HL-60/S4 (cell line): ENCODE measurements around the gene PKDREJ.

Experiments used
- in situ Hi-C: fragments of 300-500 bp; cut with MboI; formaldehyde crosslinking; loops from 2 replicates; pipeline ENCODE4 v1.14.3; 2022; ENCODE audit warnings: low sequenced_read_pairs

Gene PKDREJ, protein sequence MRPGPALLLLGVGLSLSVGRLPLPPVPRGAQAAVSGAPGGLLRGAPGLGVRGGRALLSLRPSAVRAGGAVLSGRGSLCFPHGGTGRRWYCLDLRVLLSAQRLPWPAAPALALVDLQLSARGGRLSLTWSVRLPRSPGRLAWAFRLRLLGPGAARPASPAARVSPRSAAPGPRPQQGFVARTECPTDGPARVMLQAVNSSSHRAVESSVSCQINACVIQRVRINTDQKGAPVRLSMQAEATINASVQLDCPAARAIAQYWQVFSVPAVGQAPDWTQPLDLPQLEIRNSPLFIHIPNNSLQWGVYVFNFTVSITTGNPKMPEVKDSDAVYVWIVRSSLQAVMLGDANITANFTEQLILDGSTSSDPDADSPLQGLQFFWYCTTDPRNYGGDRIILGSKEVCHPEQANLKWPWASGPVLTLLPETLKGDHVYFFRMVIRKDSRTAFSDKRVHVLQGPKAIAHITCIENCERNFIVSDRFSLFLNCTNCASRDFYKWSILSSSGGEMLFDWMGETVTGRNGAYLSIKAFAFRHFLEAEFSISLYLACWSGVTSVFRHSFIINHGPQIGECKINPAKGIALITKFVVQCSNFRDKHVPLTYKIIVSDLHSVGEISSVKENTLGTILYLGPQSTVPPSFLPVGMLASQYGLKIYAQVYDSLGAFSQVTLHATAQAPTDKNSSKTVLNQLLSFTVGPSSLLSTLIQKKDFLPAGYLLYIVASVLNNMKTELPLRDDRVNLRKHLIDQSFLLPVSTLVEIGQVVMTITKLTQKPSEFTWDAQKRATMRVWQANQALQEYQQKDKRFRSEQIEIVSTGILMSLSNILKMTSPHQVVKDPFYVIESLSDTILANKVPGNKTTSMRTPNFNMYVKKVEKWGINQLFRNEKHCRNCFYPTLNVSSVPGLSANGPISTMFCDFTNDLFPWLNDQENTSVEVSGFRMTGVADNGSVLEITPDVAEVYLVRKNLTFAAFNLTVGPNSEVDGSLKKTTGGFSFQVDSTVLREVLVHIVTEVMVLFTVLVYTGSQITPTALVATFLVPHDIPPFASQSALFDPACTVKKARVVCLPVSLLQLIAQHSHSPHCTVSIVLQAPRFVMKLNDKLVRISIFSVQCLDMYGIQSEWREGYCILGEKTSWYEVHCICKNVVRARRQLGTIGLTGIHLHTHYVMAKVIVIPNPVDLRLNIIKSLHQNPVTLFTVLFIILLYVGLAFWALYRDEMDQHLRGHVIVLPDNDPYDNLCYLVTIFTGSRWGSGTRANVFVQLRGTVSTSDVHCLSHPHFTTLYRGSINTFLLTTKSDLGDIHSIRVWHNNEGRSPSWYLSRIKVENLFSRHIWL (N-terminal part only)

DNA sequence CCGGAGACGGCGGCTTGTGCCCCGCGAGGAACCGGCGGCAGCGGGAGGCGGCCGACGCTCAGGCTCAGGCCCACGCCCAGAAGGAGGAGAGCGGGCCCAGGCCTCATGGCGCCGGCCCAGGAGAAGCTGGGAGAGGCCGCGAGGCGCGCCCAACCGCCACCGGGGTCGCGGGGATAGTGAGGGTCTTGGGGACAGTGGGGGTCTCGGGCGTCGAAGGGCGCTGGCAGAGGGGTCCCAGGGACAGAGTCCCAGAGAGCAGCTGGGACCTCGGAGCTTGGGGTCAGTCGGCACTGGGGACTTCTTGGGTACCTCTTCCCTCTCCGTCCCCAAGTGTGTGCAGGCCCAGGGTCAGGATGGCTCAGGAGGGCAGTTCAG is at the start of gene PKDREJ:
PKDREJ (minus strand) TSS at position 128 of the 375 bp plus-strand sequence; CDS start at position 107, 21 bp downstream.
- in situ Hi-C loops = no loop called here

DNA sequence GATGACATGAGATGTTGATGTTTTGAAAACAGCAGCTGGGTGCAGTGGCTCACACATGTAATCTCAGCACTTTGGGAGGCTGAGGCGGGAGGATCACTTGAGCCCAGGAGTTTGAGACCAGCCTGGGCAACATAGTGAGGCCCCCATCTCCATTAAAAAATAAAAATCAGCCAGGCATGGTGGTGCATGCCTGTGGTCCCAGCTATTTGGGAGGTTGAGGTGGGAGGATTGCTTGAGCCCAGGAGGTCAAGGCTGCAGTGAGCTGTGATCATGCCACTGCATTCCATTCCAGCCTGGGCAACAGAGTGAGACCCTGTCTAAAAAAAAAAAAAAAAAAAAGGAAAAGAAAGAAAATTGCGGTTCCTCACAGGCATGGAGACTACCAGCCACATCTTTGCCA is 49.7 kb upstream of the PKDREJ start:
- in situ Hi-C loops = loop anchor here (5.0 to 10.0 kb wide), 2 partner anchors 191 to 308 kb away; no protein-coding TSS in a partner anchor

DNA sequence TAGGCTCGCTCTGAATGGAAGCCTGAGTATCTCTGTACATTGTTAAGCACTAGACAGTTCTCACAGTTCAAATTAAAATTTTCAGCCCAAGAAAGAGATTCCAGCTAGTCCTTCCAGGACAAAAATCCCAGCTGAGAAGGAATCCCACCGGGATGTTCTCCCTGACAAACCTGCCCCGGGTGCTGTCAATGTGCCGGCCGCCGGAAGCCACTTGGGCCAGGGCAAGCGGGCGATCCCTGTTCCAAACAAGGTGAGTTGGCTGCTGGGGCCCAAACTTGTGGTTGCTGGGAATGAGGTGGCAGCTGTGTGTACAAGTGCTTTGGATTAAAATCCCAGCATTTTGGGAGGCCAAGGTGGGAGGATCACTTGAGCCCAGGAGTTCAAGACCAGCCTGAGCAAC is 48.9 kb upstream of the PKDREJ start:
- in situ Hi-C loops = loop anchor here (5.0 to 10.0 kb wide), 2 partner anchors 190 to 307 kb away; no protein-coding TSS in a partner anchor

DNA sequence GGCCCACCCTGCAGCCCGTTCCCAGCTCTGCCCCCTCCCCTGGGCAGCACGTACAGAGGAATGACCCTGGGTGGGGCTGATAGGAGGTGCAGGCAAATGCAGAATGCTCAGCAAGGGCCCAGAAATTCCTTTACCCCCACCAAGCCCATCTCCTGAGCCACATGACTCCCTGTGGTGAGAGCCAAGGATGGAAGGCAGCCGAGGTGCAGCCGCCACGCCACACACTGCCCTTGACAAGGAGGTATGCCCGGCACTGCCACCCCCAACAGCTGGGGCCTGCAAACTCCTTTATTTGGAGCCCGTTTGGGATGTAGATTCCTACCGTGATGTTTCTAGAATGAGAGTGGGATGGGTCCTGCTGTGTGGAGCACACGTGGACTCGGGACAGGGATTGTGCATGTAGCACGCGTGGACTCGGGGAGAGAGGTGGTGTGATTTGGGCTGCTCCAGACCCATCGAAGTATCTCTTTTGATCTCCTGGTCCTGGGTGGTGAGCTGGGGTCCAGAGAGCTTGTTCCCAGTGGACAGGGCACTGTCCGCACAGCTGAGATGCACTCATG is 46.5 kb upstream of the PKDREJ start:
- in situ Hi-C loops = loop anchor here (5.0 to 10.0 kb wide), 2 partner anchors 187 to 305 kb away; no protein-coding TSS in a partner anchor

DNA sequence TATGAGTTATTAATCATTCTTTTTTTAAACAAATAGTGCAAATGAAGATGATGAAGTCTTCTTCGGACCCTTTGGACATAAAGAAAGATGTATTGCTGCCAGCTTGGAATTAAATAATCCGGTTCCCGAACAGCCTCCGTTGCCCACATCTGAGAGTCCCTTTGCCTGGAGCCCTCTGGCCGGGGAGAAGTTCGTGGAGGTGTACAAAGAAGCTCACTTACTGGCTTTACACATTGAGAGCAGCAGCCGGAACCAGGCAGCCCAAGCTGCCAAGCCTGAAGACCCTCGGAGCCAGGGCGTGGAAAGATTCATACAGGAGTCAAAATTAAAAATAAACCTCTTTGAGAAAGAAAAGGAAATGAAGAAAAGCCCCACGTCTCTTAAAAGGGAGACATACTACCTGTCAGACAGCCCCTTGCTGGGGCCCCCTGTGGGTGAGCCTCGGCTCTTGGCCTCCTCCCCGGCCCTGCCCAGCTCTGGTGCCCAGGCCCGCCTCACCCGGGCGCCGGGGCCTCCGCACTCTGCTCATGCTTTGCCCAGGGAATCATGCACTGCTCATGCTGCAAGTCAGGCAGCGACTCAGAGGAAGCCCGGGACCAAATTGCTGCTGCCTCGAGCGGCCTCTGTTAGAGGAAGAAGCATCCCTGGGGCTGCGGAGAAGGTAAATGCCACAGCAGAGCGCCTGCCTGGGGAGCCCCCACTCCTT is 45.3 kb upstream of the PKDREJ start:
- in situ Hi-C loops = no loop called here

DNA sequence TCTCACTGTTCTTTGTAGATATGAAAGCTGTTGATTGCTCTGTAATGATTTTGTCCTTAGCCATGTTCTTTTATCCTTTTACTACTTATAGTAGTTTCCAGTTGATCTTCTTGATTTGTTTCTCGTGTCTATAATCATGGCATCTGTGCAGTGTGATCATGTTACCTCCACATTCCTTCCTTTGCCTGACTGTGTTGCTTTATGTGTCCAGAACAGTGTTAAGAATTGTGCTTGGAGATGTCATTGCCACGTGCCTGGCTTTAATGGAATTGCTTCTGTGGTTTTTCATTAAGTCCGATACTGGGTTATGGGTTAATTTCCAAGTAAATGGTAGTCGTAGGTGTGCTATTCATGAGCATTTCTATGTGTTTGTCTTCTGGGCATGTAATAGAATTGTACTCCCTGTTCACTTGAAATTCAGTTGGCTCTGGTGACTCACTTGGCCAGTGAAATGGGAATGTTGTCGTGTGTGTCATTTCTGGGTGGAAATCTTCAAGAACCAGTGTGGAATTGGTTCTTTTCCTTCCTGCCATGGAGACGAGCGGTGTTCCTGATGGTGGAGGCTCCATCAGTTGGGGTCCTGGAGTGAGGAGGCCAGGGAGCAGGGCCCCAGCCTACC is 40.3 kb upstream of the PKDREJ start:
- in situ Hi-C loops = no loop called here

DNA sequence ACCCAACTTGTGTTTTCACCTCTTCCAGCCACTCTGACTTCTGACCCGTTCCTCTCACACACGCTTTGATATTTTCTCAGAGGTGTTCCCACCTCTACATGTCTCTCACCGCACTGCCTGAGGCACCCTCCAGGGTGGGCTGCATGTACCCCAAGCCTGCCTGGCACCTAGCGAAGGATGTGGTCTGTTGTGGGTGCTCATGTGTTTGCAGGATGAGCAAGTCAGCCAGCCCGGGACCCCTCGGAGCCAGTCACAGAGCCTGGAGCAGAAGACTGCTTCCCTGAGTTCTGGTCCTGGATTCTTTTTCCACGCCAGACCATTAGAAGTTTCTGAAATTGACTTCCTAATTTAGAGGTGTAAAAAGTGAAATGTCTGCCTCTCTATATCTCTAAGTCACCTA is 37.3 kb upstream of the PKDREJ start:
- in situ Hi-C loops = no loop called here

DNA sequence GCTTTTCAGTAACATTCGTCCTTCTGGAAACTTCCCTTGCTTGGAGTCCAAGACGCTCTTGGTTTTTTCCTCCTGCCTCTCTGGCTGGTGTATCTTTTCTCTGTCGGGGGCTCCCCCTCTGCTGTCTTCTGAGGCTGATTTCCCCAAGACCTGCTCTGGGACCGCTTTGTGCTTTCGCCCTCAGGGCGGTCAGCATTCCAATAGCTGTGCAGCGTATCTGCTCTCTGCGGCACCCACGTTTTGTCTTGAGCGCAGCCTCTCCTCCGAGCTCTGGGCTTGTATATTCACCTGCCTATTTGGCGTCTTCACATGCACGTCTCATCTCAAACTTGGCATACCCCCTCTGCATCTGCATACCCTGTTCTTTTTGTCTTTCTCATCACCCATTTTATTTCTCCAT is 36.0 kb upstream of the PKDREJ start:
- in situ Hi-C loops = no loop called here

DNA sequence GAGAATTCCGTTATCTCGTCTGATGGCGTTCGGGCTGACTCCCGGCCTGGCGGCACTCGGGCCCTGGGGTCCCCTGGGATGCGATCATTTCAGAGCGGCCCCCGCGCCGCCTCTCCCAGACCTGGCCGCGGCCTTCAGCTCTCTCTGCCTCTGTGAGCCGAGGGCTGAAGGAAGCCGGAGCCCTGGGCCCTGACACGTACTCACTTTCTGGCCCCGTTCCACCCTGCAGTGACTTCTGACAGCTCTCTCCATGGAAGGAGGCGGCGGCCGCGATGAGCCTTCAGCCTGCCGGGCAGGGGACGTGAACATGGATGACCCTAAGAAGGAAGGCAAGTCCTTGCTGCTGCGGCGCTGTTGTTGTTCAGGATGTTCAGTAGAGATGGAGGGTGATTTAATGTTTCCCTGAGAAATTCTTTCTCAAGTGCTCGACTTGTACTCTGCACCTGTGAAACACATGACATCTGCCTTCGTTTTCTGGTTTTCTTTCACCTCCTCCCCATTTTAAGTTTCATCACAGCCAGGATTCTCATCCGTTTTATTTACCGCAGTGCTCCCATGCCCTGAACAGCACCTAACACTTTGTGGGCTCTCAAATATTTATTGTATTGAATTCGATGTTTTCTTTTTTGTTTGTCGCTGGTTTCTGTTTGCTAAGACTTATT is 34.1 kb upstream of the PKDREJ start:
- in situ Hi-C loops = no loop called here

DNA sequence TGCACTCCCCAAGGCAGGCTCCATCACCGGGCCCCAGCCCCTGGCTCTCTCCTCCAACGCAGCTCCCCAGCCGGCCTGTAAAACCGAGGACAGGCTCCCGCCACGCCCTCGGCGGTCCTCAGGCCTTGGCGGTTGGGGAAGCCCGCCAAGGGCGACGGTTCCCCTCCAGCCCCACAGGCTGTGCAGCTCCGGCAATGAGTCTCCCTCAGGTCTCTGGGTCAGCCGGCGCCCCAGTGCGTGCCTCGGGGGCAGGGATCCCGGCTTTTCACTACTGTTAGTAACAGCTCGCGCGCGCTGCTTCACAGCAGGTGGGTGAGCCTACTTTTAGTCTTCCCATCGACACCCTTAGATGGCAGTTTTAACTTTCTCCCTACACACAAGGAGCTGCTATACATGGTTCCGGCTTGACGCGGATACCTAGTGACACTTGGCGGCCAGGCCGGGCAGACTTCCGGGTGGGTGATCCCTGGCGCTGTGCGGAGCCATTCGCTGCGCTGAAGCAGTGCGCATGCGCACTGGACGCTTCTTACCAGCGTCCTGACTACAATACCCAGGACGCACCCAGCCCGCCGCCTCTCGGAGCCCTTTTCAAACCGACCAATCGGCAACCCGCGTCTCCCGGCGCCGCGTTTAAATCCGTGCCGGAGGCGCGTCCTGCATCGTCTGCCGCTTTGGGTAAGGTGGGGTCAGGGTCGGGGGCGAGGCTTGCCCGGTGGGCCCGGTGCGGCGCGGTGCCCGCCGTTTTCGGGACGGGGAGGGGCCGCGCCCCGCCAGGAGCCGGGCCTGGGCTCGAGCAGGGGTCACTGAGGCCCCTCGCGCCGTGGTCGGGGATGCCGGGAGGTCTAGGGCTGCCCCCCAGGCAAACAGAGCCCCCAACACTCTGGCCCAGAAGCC is 33.4 kb upstream of the PKDREJ start, which contains the start of gene GTSE1:
GTSE1 (plus strand) TSS at position 614 of the 894 bp plus-strand sequence. CDS start 531 bp downstream, outside the sequence.
- in situ Hi-C loops = no loop called here

DNA sequence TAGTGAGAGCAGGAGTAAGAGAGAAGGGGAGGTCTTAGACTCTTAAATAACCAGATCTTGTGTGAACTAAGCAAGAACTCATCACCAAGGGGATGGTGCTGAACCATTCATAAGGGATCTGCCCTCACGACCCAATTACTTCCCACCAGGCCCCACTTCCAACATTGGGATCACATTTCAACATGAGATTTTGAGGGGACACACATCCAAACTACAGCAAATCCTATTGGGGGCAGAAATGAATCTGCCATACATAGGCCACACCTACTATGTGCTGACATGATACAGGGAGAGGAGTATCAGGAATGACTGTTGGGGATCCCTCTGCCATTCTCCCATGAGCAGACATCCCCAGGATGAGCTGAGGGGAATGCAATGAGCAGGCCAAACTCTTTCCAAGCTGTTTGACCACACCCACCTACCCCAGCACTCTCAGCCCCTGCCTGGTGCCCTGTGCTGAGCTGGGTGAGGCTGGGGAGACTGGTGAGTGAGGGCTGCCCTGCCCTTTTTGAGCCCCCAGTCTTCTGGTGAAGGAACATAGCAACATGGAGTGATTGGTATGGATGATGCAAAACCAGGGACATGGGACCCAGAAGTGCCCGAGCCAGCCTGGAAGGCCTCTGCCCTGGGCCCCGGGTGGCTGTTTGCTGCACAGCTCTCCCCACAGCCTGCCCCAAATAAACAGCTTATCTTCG is 32.3 kb upstream of the PKDREJ start:
- in situ Hi-C loops = no loop called here

DNA sequence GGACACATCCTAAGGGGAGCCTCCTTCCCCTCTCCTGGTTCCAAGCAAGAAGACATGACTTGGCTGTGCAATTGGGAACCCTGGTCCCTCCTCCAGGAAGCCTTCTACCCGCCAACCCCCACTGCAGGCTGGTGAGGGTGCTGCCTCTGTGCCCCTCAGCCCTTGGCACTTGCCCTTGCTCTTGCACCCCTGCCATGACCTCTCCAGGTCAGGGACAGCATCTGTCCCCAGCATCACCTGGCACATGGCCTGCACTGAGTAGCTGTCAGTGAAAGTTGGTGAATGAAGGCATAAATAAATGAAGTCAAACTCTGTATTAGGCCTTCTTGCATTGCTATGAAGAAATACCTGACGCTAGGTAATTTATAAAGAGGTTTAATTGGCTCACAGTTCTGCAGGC is 31.6 kb upstream of the PKDREJ start:
- in situ Hi-C loops = no loop called here

DNA sequence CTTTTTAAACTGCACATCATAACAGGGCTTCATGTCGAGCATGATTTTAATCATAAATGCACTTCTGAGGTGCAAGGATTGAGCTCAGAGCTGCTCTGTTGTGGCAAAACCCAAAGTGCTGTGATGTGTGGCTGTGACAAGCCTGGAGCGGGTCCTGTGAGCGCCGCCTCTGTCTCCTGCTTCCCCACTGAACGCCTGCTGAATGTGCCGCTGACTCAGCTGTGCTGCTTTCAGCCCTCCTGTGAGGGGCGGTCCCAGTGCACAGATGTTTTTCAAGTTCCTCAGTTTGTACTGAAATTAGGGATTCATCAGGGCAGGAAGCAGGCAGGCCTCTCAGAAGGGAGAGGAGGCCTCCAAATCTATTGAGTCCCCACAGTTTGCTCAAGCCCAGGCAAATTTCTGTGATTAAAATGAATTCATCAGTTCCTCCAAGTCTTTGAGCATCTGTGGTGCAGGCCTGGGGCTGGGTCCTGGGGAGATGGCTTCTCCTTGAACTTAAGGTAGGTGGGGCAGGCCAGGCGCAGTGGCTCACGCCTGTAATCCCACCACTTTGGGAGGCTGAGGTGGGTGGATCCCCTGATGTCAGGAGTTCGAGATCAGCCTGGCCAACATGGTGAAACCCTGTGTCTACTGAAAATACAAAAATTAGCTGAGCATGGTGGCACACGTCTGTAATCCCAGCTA is 30.6 kb upstream of the PKDREJ start:
- in situ Hi-C loops = no loop called here

DNA sequence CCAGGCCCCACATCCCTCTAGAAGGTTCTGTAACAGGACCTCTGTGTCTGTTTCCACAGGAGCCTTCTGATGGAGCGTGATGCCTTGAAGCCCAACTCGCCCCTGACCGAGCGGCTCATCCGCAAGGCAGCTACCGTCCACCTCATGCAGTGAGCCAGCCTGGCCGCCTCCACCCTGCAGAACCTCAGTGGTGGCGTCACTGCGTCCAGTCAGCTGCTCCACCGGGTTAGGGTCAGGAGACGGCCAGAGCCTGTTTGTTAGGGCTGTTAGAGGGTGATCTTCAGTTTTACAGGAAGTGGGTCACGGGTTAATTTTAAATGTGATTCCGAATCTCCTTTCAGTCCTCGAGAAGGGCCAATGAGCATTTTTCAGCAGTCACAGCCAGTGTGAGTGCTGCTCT is 29.6 kb upstream of the PKDREJ start:
- in situ Hi-C loops = no loop called here

DNA sequence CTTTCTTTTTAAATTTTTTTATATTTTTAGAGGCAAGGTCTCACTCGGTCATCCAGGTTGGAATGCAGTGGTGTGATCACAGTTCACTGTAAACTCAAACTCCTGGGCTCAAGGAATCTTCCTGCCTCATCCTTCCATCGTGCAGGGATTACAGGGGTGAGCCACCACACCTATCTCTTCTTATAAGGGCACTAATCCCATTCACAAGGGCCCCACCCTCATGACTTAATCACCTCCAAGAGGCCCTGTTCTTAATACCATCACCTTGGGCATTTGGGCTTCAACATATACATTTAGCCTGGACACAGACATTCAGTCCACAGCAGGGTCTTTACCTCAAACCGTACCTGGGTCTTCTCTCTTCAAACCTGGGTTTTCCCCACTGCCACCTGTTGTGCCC is 29.0 kb upstream of the PKDREJ start:
- in situ Hi-C loops = no loop called here
